Measurements from ENCODE around the gene FGG. TPM values are rescaled to one million over a fixed set of nuclear protein-coding genes. Genes with fewer than 3 reads are reported as not detected.

FGG gene
- total RNA-seq, 1 donor from 2014 or later = 236 TPM

GRCh38 chr4:154640999-154641398 is 28.5 kb upstream of the FGG start:
- Histone ChIP-seq H3K27ac (no peak overlapping the region), H3K27me3 (ENCODE audit: low read depth) (no peaks in the 10 kb centered on the region), H3K9me3 (no peaks in the 10 kb centered on the region), H3K4me1 (no peaks in the 10 kb centered on the region), H3K36me3 (no peaks in the 10 kb centered on the region), H3K4me3 (no peak overlapping the region)
- no peak for ATAC-seq
- TF ChIP-seq, protein P1, sequence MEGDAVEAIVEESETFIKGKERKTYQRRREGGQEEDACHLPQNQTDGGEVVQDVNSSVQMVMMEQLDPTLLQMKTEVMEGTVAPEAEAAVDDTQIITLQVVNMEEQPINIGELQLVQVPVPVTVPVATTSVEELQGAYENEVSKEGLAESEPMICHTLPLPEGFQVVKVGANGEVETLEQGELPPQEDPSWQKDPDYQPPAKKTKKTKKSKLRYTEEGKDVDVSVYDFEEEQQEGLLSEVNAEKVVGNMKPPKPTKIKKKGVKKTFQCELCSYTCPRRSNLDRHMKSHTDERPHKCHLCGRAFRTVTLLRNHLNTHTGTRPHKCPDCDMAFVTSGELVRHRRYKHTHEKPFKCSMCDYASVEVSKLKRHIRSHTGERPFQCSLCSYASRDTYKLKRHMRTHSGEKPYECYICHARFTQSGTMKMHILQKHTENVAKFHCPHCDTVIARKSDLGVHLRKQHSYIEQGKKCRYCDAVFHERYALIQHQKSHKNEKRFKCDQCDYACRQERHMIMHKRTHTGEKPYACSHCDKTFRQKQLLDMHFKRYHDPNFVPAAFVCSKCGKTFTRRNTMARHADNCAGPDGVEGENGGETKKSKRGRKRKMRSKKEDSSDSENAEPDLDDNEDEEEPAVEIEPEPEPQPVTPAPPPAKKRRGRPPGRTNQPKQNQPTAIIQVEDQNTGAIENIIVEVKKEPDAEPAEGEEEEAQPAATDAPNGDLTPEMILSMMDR (IDR thresholded peaks at IDR 0.05) = no peak
- no peak for DNase-seq
- intact Hi-C loops (cut with DNase I) = no loop called here

- Histone ChIP-seq H3K27me3 (ENCODE audit: low read depth) (peaks cover 10% of the 10 kb centered on the region), H3K27ac (no peak overlapping the region), H3K36me3 (no peaks in the 10 kb centered on the region), H3K4me3 (no peak overlapping the region), H3K9me3 (no peaks in the 10 kb centered on the region), H3K4me1 (no peaks in the 10 kb centered on the region)
- intact Hi-C loops (cut with DNase I) = no loop called here
- TF ChIP-seq, protein P1 (IDR thresholded peaks at IDR 0.05) = no peak
- DNase-seq = no peak
- ATAC-seq = no peak
Measured at GRCh38 chr4:154634058-154634457, 21.6 kb upstream of the FGG start.

DNA sequence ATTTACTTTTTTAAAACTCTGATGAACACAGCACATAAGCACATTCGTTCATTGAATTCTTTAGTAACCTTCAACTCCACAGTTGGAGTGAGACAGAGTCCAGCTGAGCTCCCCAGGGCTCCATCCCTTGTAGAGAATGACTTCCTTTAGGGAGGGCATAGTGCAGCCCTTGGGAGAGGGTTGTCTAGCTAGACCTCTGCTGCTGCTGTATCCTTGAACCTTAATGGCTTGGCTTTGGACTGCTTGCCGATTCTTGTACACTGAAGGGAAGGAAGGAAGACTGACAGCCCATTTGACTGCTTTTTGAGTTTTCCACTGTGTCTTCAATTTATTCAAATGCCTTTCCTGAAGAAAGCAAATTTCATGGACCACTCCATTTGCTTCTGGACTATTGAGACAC is 19.4 kb upstream of the FGG start:
- TF ChIP-seq, protein P1 (IDR thresholded peaks at IDR 0.05) = no peak
- Histone ChIP-seq H3K4me3 (no peak overlapping the region), H3K27ac (no peak overlapping the region), H3K36me3 (no peaks in the 10 kb centered on the region), H3K9me3 (no peaks in the 10 kb centered on the region), H3K27me3 (ENCODE audit: low read depth) (peaks cover 15% of the 10 kb centered on the region), H3K4me1 (peaks cover 7% of the 10 kb centered on the region)
- DNase-seq (no peak), ATAC-seq (no peak)
- intact Hi-C loops (cut with DNase I) = no loop called here

DNA sequence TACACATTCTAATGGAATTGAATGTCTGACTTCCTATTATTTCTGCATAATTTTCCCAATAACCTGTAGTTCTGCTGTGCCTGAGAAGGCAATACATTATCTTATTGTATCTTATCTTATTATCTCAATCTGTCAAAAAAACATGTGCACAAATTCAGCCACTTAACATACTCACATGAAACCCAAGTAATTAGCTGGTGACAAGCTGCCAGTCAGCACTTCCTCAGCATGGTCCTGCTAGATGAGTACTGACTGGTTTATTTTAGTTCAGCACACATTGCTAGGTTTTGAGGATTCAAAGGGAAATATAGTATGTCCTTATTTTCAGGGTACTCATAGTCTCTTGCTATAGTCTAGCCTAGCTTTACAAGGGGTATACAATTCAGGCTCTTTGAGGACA is 17.9 kb upstream of the FGG start:
- Histone ChIP-seq H3K4me1 (peaks cover 10% of the 10 kb centered on the region), H3K9me3 (no peaks in the 10 kb centered on the region), H3K27me3 (ENCODE audit: low read depth) (peaks cover 21% of the 10 kb centered on the region), H3K4me3 (no peak overlapping the region), H3K36me3 (no peaks in the 10 kb centered on the region), H3K27ac (no peak overlapping the region)
- no peak for ATAC-seq
- DNase-seq = no peak
- TF ChIP-seq, protein P1 (IDR thresholded peaks at IDR 0.05) = no peak
- intact Hi-C loops (cut with DNase I) = no loop called here

GRCh38 chr4:154626793-154627484 is 14.5 kb upstream of the FGG start:
- DNase-seq = peak; percentile 73
- H3K27me3 ChIP-seq (ENCODE audit: low read depth) = peaks cover 21% of the 10 kb centered on the region
- ATAC-seq = peak; percentile 94 to 96
- H3K36me3 ChIP-seq = no peaks in the 10 kb centered on the region
- H3K27ac ChIP-seq = no peak overlapping the region
- intact Hi-C loops (cut with DNase I) = no loop called here
- TF ChIP-seq, protein P1 (IDR thresholded peaks at IDR 0.05) = peak; percentile 65
- H3K9me3 ChIP-seq = no peaks in the 10 kb centered on the region
- H3K4me3 ChIP-seq = peak overlapping the region; percentile 47
- H3K4me1 ChIP-seq = peaks cover 10% of the 10 kb centered on the region

All from lower lobe of right lung (tissue), 2 donors.